ENCODE data around the gene CNTN4.

GRCh38 chr3:2154621-2155020 lies 56.0 kb downstream of the CNTN4 start:
- TF ChIP-seq CTCF (IDR thresholded peaks at IDR 0.05) (no peak), POLR2A (IDR thresholded peaks at IDR 0.05) (no peak)

Measured in tibial nerve (tissue), 3 donors.